Neural crest cell (in vitro differentiated cells): ENCODE results near the gene PTGFR. TPM values are rescaled to one million over a fixed set of nuclear protein-coding genes. Genes with fewer than 3 reads are reported as not detected.

Experiments used
- DNase-seq: peaks from one replicate; pipeline ENCODE4 v3.0.0; 2021; ENCODE audit warnings: low read depth, mixed read lengths, low spot score
- H3K27ac Mint-ChIP-seq: one replicate; pipeline ENCODE4 v1.8.0; 2021; ENCODE audit warnings: mild to moderate bottlenecking, mixed read lengths; ENCODE audit not compliant: unreplicated experiment
- H3K27me3 Mint-ChIP-seq: 2 replicates; pipeline ENCODE4 v1.8.0; 2021; ENCODE audit warnings: low read depth, mild to moderate bottlenecking, mixed read lengths
- H3K36me3 Mint-ChIP-seq: 2 replicates; pipeline ENCODE4 v1.8.0; 2021; ENCODE audit warnings: low read depth, mild to moderate bottlenecking, mixed read lengths
- H3K4me1 Mint-ChIP-seq: 2 replicates; pipeline ENCODE4 v1.8.0; 2021; ENCODE audit warnings: mixed read lengths
- H3K4me3 Mint-ChIP-seq: one replicate; pipeline ENCODE4 v1.8.0; 2021; ENCODE audit warnings: mild to moderate bottlenecking, mixed read lengths
- H3K9me3 Mint-ChIP-seq: 2 replicates; pipeline ENCODE4 v1.8.0; 2021; ENCODE audit warnings: mixed read lengths
- CTCF ChIP-seq: fragments of 200-600 bp; sonication (generic); conservative IDR thresholded peaks from 2 replicates; pipeline ENCODE4 v1.5.0; 2021; ENCODE audit warnings: antibody characterized with exemption, mild to moderate bottlenecking
- total RNA-seq: library from RNA; stranded (reverse); gene quantifications from 2 replicates; pipeline ENCODE4 v1.2.1, GENCODE V29; 2021

The PTGFR gene
- total RNA-seq, 1 donor from 2014 or later: 0.07 TPM

- H3K4me1 Mint-ChIP-seq: peaks cover 22% of the 10 kb centered on the region
- TF ChIP-seq CTCF: no peak
- H3K27ac Mint-ChIP-seq: no peak overlapping the region
- no peaks in the 10 kb centered on the region for H3K27me3 Mint-ChIP-seq
- H3K4me3 Mint-ChIP-seq: no peak overlapping the region
- H3K36me3 Mint-ChIP-seq: no peaks in the 10 kb centered on the region
- H3K9me3 Mint-ChIP-seq: no peaks in the 10 kb centered on the region
- DNase-seq: no peak
These were observed 14.7 kb upstream of the PTGFR start for GRCh38 chr1:78475888-78476610.

GRCh38 chr1:78483903-78484302, 6.9 kb upstream of the PTGFR start:
- no peak for DNase-seq
- H3K4me1 Mint-ChIP-seq: no peaks in the 10 kb centered on the region

GRCh38 chr1:78491451-78492071, 787 bp downstream of the PTGFR start:
- H3K9me3 Mint-ChIP-seq: peaks cover 4% of the 10 kb centered on the region
- H3K27me3 Mint-ChIP-seq: peaks cover 91% of the 10 kb centered on the region
- H3K4me3 Mint-ChIP-seq: peak overlapping the region; percentile 88
- peaks cover 15% of the 10 kb centered on the region for H3K4me1 Mint-ChIP-seq
- no peak for TF ChIP-seq CTCF
- no peaks in the 10 kb centered on the region for H3K36me3 Mint-ChIP-seq
- H3K27ac Mint-ChIP-seq: no peak overlapping the region
- DNase-seq: peak; percentile 20

More at GRCh38 chr1:78483903-78484302, 6.9 kb upstream of the PTGFR start:
- TF ChIP-seq CTCF: no peak
- no peak overlapping the region for H3K27ac Mint-ChIP-seq
- H3K9me3 Mint-ChIP-seq: peaks cover 4% of the 10 kb centered on the region
- no peak overlapping the region for H3K4me3 Mint-ChIP-seq
- no peaks in the 10 kb centered on the region for H3K36me3 Mint-ChIP-seq
- H3K27me3 Mint-ChIP-seq: peaks cover 37% of the 10 kb centered on the region

GRCh38 chr1:78492386-78492950, 1.7 kb downstream of the PTGFR start:
- peak overlapping the region; percentile 88 for H3K4me3 Mint-ChIP-seq

GRCh38 chr1:78493451-78493850, 2.7 kb downstream of the PTGFR start:
- Mint-ChIP-seq H3K27me3 (peaks cover 83% of the 10 kb centered on the region), H3K4me3 (no peak overlapping the region), H3K9me3 (peaks cover 4% of the 10 kb centered on the region), H3K36me3 (no peaks in the 10 kb centered on the region), H3K4me1 (peaks cover 15% of the 10 kb centered on the region), H3K27ac (no peak overlapping the region)
- DNase-seq: no peak
- TF ChIP-seq CTCF: no peak

More at GRCh38 chr1:78492386-78492950, 1.7 kb downstream of the PTGFR start:
- no peak for TF ChIP-seq CTCF
- Mint-ChIP-seq H3K36me3 (no peaks in the 10 kb centered on the region), H3K4me1 (peaks cover 15% of the 10 kb centered on the region), H3K27ac (no peak overlapping the region), H3K27me3 (peaks cover 88% of the 10 kb centered on the region), H3K9me3 (peaks cover 4% of the 10 kb centered on the region)
- no peak for DNase-seq
